ENCODE measurements around the gene UGT2B17.

GRCh38 chr4:68599150-68599549, 23.0 kb upstream of the UGT2B17 start:
- TF ChIP-seq POLR2A (IDR thresholded peaks at IDR 0.05) (no peak), POLR2AphosphoS5 (IDR thresholded peaks at IDR 0.05) (no peak)
- TF ChIP-seq, protein P1, sequence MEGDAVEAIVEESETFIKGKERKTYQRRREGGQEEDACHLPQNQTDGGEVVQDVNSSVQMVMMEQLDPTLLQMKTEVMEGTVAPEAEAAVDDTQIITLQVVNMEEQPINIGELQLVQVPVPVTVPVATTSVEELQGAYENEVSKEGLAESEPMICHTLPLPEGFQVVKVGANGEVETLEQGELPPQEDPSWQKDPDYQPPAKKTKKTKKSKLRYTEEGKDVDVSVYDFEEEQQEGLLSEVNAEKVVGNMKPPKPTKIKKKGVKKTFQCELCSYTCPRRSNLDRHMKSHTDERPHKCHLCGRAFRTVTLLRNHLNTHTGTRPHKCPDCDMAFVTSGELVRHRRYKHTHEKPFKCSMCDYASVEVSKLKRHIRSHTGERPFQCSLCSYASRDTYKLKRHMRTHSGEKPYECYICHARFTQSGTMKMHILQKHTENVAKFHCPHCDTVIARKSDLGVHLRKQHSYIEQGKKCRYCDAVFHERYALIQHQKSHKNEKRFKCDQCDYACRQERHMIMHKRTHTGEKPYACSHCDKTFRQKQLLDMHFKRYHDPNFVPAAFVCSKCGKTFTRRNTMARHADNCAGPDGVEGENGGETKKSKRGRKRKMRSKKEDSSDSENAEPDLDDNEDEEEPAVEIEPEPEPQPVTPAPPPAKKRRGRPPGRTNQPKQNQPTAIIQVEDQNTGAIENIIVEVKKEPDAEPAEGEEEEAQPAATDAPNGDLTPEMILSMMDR (IDR thresholded peaks at IDR 0.05): no peak
